ENCODE data around the gene MSI2. TPM values are rescaled to one million over a fixed set of nuclear protein-coding genes. Genes with fewer than 3 reads are reported as not detected.

The MSI2 gene
- total RNA-seq, 4 donors from 2014 or later = 9.9 to 18.5 (median 13.8) TPM

DNA sequence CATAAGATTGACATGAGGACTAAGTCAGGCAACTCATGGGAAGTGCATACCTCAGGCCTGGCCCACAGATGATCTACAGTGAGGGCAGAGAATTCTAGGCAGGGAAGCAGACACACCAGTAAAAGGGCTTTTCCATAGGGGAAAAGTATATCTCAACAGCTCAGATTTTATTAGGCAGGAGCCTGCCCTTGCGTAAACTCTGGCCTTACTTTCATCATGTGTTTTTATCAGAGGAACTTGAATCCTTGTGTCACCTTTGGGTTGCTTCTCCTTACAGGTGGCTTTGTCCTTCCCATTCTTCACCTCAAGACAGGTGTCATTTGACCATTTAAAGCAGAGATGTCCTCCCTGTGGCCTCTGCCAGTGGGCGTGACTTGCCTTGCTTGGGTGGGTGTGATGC is 138.1 kb downstream of the MSI2 start:
- DNase-seq (ENCODE audit: low spot score in 2 of 2) = no peak
- TF ChIP-seq, protein P1, sequence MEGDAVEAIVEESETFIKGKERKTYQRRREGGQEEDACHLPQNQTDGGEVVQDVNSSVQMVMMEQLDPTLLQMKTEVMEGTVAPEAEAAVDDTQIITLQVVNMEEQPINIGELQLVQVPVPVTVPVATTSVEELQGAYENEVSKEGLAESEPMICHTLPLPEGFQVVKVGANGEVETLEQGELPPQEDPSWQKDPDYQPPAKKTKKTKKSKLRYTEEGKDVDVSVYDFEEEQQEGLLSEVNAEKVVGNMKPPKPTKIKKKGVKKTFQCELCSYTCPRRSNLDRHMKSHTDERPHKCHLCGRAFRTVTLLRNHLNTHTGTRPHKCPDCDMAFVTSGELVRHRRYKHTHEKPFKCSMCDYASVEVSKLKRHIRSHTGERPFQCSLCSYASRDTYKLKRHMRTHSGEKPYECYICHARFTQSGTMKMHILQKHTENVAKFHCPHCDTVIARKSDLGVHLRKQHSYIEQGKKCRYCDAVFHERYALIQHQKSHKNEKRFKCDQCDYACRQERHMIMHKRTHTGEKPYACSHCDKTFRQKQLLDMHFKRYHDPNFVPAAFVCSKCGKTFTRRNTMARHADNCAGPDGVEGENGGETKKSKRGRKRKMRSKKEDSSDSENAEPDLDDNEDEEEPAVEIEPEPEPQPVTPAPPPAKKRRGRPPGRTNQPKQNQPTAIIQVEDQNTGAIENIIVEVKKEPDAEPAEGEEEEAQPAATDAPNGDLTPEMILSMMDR (IDR thresholded peaks at IDR 0.05) = no peak
- no peak for TF ChIP-seq POLR2A (IDR thresholded peaks at IDR 0.05)
- WGBS, 2 donors = 97 to 100% methylated on average over 2 of the region's 2 CpGs
- H3K4me3 ChIP-seq (ENCODE audit: low read depth, poor library complexity, severe bottlenecking) = no peak overlapping the region
- intact Hi-C loops (cut with DNase I; ENCODE audit: low total_unique reads) = no loop called here

DNA sequence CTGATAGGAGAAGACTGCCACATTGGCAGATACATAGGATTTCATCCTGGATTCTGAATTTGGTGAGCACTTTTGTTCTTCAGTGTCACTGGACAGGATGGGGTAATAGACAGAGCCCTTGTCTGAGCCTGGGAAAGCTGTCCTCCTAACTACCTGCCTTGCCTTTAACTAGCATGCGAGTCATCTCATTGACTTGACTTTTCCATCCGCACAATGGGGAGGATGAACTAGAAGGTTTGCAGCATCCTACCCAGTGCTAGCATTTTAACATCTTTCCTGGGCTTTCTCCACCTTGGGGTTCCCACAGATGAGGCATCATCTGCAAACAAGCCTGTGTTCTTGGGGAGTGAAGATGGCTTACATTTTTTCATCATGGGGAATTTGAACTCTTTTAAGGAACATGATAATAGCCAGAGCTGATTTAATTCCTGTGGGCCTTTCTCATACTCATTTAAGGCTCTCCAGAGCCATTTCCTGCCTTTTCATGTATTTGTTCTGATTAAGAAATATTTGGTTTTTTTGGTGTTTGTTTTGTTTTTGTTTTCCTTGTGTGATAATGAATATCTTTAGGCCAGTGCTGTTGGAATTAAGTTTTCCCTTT is 139.5 kb downstream of the MSI2 start:
- WGBS, 2 donors = 92 to 97% methylated on average over 2 of the region's 2 CpGs
- intact Hi-C loops (cut with DNase I; ENCODE audit: low total_unique reads) = no loop called here
- TF ChIP-seq, protein P1 (IDR thresholded peaks at IDR 0.05) = no peak
- no peak for TF ChIP-seq POLR2A (IDR thresholded peaks at IDR 0.05)

DNA sequence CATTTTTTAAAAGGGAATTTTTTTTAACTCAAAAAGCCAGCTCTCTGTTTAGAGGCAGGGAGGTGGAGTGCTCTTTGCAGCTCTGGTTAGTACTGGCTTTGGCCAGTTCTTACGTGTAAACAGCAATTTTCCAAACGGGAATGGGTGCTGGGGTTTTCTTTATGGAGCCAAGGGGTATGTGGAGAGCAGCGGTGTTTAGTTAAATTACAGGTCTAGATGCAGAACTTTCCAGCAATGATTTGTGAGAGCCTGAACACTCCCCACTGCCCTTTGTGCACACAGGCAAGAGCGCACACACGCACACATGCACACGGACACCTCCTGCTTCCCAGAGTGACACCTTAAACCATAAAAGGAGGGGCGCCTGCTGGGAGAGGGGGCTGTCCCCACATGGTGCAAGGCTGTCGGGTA is 140.2 kb downstream of the MSI2 start:
- no peak for DNase-seq (ENCODE audit: low spot score in 2 of 2)
- TF ChIP-seq, protein P1 (IDR thresholded peaks at IDR 0.05) = no peak
- TF ChIP-seq POLR2A (IDR thresholded peaks at IDR 0.05) = no peak

More for the DNA sequence above, 139.5 kb downstream of the MSI2 start:
- H3K4me3 ChIP-seq (ENCODE audit: low read depth, poor library complexity, severe bottlenecking) = no peak overlapping the region
- no peak for DNase-seq (ENCODE audit: low spot score in 2 of 2)

DNA sequence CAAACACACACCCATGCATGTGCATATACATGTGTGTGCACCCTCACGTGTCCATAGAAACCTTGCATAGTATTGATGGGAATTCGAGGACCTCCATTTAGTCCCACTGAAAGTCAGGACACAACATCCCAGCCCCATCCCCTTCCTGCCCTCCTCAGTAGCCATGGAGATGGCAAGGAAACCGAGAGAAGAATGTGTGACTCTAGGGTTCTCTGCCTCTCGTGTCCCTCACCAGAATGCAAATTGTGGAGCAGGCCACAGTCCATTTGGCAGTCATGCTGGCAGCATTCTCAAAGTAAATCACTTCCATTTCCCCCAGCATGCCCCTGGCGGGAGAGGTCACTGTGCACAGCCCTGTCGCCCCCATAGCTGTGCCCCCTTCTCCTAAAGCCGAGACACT is 141.1 kb downstream of the MSI2 start:
- intact Hi-C loops (cut with DNase I; ENCODE audit: low total_unique reads) = no loop called here
- WGBS, 2 donors = 96% methylated on average over 7 of the region's 7 CpGs

More for the DNA sequence above, 140.2 kb downstream of the MSI2 start:
- WGBS, 2 donors = 82 to 85% methylated on average over 8 of the region's 8 CpGs
- no peak overlapping the region for H3K4me3 ChIP-seq (ENCODE audit: low read depth, poor library complexity, severe bottlenecking)
- intact Hi-C loops (cut with DNase I; ENCODE audit: low total_unique reads) = no loop called here

DNA sequence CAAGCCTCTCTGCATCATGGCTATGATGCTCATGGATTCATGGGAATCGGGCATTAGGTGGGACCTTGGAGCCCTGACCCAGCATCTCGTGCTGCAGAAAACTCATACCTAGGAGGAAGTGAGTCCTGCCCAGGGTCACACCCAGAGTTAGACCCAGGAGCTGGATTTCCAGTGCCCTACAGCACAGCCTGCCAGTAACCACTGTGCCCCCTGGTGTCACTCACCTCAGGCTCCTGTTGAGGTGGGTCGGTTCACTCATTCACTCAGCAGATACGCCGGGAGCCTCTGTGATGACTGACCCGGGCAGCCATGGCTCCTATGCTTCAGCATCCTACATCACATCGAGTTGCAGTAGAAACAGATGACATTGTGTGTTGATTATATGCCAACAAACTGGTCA is 143.4 kb downstream of the MSI2 start:
- H3K4me3 ChIP-seq (ENCODE audit: low read depth, poor library complexity, severe bottlenecking) = no peak overlapping the region
- 89 to 94% methylated on average over 6 to 7 of the region's 7 CpGs for WGBS, 2 donors
- intact Hi-C loops (cut with DNase I; ENCODE audit: low total_unique reads) = no loop called here
- no peak for DNase-seq (ENCODE audit: low spot score in 2 of 2)
- TF ChIP-seq, protein P1 (IDR thresholded peaks at IDR 0.05) = no peak
- TF ChIP-seq POLR2A (IDR thresholded peaks at IDR 0.05) = no peak

More for the DNA sequence above, 141.1 kb downstream of the MSI2 start:
- TF ChIP-seq POLR2A (IDR thresholded peaks at IDR 0.05) = no peak
- TF ChIP-seq, protein P1 (IDR thresholded peaks at IDR 0.05) = no peak
- H3K4me3 ChIP-seq (ENCODE audit: low read depth, poor library complexity, severe bottlenecking) = no peak overlapping the region
- no peak for DNase-seq (ENCODE audit: low spot score in 2 of 2)

DNA sequence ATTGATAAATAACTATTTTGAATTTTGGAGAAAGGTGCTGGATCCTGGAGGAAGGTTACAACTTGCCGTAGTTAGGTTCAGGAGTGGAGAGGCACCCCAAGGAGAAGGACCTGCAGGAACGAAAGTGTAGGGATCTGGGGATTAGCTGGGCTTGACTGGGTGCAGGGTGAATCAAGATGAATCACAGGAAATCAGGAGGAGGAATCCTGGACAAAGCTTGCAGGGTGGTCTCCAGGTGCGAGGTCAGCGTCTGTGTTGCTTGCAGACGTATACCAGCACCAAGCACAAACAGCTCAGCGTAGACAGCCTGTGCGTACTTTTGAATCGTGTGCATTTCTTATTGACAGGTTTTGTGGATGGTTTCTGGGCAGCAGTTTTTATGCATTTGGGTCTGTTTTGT is 144.3 kb downstream of the MSI2 start:
- DNase-seq (ENCODE audit: low spot score in 2 of 2) = no peak
- no peak overlapping the region for H3K4me3 ChIP-seq (ENCODE audit: low read depth, poor library complexity, severe bottlenecking)
- WGBS, 2 donors = 97 to 98% methylated on average over 8 of the region's 8 CpGs
- intact Hi-C loops (cut with DNase I; ENCODE audit: low total_unique reads) = no loop called here
- TF ChIP-seq, protein P1 (IDR thresholded peaks at IDR 0.05) = no peak
- TF ChIP-seq POLR2A (IDR thresholded peaks at IDR 0.05) = no peak
